HepG2 (cell line): ENCODE measurements around the gene GNAI2. TPM values are rescaled to one million over a fixed set of nuclear protein-coding genes. Genes with fewer than 3 reads are reported as not detected.

ENCODE experiments used
- GABPB1 ChIP-seq: IDR thresholded peaks from 2 replicates; pipeline ENCODE4 v1.6.1; 2016; ENCODE audit warnings: mild to moderate bottlenecking, missing genetic modification reagents, moderate library complexity, missing compliant biosample characterization
- GZF1 ChIP-seq: sonication (generic); formaldehyde crosslinking; IDR thresholded peaks from 2 replicates; pipeline ENCODE4 v1.5.1; 2020; ENCODE audit warnings: mild to moderate bottlenecking, missing genetic modification reagents
- HNRNPK ChIP-seq: fragments of 200-400 bp; formaldehyde crosslinking; IDR thresholded peaks from 2 replicates; pipeline ENCODE4 v1.6.1; 2018; ENCODE audit warnings: low read length, low read depth, moderate library complexity, mild to moderate bottlenecking; ENCODE audit not compliant: poor library complexity, severe bottlenecking
- MED8 ChIP-seq: sonication (generic); formaldehyde crosslinking; IDR thresholded peaks from 2 replicates; pipeline ENCODE4 v1.8.1; 2023; ENCODE audit warnings: mild to moderate bottlenecking, missing genetic modification reagents; ENCODE audit not compliant: insufficient replicate concordance
- MTF2 ChIP-seq: sonication (generic); formaldehyde crosslinking; IDR thresholded peaks from 2 replicates; pipeline ENCODE4 v1.5.0; 2020; ENCODE audit warnings: missing genetic modification reagents, borderline replicate concordance
- PHB2 ChIP-seq: fragments of 450-650 bp; IDR thresholded peaks from 2 replicates; pipeline ENCODE4 v1.6.1; 2018; ENCODE audit not compliant: partially characterized antibody
- U2AF2 ChIP-seq: fragments of 200-400 bp; formaldehyde crosslinking; IDR thresholded peaks from 2 replicates; pipeline ENCODE4 v1.6.1; 2017; ENCODE audit warnings: low read depth, mild to moderate bottlenecking, low read length
- ZNF18 ChIP-seq: sonication (generic); formaldehyde crosslinking; IDR thresholded peaks from 2 replicates; pipeline ENCODE4 v1.8.0; 2022; ENCODE audit warnings: mild to moderate bottlenecking, missing genetic modification reagents; ENCODE audit not compliant: insufficient replicate concordance
- ZNF225 ChIP-seq: sonication (generic); formaldehyde crosslinking; IDR thresholded peaks from 2 replicates; pipeline ENCODE4 v1.4.0; 2020; ENCODE audit warnings: mild to moderate bottlenecking, missing genetic modification reagents
- ZNF431 ChIP-seq: sonication (generic); formaldehyde crosslinking; IDR thresholded peaks from 2 replicates; pipeline ENCODE4 v1.9.0; 2022; ENCODE audit warnings: missing genetic modification reagents, low read depth, mild to moderate bottlenecking, borderline replicate concordance
- ZNF569 ChIP-seq: sonication (generic); formaldehyde crosslinking; IDR thresholded peaks from 2 replicates; pipeline ENCODE4 v1.5.0; 2020; ENCODE audit warnings: mild to moderate bottlenecking, missing genetic modification reagents, moderate library complexity, borderline replicate concordance
- polyA plus RNA-seq, 8 experiments: library from polyadenylated mRNA; depleted of rRNA in 3 of 8; stranded (reverse) in 7 of 8; unstranded in 1 of 8; fragments of >200 nt; fragmentation: Illumina TruSeq in 4 of 8; extraction: Trizol in 4 of 8; gene quantifications; 2 replicates each; pipeline versions ENCODE4 v1.2.1 to v1.2.3, GENCODE V29; 2011 to 2016; ENCODE audit warnings: low read depth in 4 of 8, missing spikeins in 1 of 8, mixed read lengths in 1 of 8; ENCODE audit not compliant: insufficient read depth in 1 of 8
- total RNA-seq, 5 experiments: library from RNA; depleted of rRNA; stranded (reverse); fragments of >200 nt; fragmentation: Illumina TruSeq; extraction: Trizol; gene quantifications; 2 replicates each; pipeline ENCODE4 v1.2.3, GENCODE V29; 2016; ENCODE audit warnings: low read depth in 1 of 5
- TF ChIP-seq, protein P1 (sequence below): sonication (generic); formaldehyde crosslinking; IDR thresholded peaks from 2 replicates; pipeline ENCODE4 v1.5.0; 2020; ENCODE audit warnings: mild to moderate bottlenecking, missing genetic modification reagents
- TF ChIP-seq, protein P2 (sequence below): sonication (generic); formaldehyde crosslinking; IDR thresholded peaks from 2 replicates; pipeline ENCODE4 v1.4.0; 2020; ENCODE audit warnings: low read depth, mild to moderate bottlenecking, missing genetic modification reagents
- TF ChIP-seq, protein P3 (sequence below): sonication (generic); formaldehyde crosslinking; IDR thresholded peaks from 2 replicates; pipeline ENCODE4 v1.4.0; 2020; ENCODE audit warnings: mild to moderate bottlenecking, missing genetic modification reagents
- TF ChIP-seq, protein P4 (sequence below): sonication (generic); formaldehyde crosslinking; IDR thresholded peaks from 2 replicates; pipeline ENCODE4 v1.4.0; 2020; ENCODE audit warnings: mild to moderate bottlenecking, low read depth, missing genetic modification reagents

GNAI2 gene
- total and polyA plus RNA-seq, 2 of the 13 experiments (the other 11 are each of a cell fraction or from before 2014, with no cell fraction given), result 51.1 to 66.2 TPM

DNA sequence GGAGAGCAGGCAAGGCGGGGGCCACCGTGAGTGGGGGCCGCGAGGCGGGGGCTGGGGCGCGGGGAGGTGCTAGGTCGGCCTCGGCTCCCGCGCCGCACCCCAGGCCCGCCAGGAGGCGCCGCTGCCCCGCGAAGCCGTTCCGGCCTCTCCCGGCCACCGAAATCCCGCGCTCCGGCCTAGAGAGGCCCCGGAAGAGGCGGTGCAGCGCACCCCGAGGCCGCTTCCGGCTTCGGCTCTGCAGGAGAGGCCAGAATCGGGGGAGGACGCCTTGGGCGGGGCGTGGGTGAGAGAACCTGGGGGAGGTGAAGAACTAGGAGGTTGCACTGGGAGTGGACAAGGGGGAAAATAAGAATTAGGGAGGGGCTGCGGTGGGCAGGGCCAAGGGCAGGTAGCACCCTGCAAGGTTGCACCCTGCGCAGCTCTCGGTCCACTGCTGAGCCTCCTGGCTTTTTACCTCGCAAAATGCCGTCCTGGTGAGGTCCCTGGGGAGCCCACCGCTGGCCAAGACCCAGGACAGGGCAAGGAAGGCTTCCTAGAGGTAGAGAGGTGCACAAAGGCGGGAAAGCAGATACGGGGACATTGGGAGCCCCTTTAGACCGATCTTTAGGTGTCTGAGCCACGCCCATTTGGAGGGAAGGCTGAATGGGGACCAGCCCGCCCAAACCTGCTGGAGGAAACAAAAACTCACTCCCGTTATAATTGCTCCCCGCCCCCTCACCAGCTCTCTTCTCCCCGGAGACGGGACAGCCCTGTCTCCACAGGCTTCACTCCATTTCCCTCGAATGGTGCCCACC lies 8.4 kb upstream of the GNAI2 start (continued):
- TF ChIP-seq ZNF18 (CRISPR knock-in tag) (peak; percentile 29), U2AF2 (no peak), GZF1 (CRISPR knock-in tag) (0 out of 2 replicates have a peak, but pooled peaks have one; percentile 29), MTF2 (CRISPR knock-in tag) (0 out of 2 replicates have a peak, but pooled peaks have one; percentile 45), GABPB1 (peak; percentile 96), HNRNPK (peak; percentile 95), ZNF569 (no peak), ZNF431 (CRISPR knock-in tag) (0 out of 2 replicates have a peak, but pooled peaks have one; percentile 21), PHB2 (no peak), MED8 (CRISPR knock-in tag) (no peak), ZNF225 (0 out of 2 replicates have a peak, but pooled peaks have one; percentile 47)
- TF ChIP-seq, protein P1, sequence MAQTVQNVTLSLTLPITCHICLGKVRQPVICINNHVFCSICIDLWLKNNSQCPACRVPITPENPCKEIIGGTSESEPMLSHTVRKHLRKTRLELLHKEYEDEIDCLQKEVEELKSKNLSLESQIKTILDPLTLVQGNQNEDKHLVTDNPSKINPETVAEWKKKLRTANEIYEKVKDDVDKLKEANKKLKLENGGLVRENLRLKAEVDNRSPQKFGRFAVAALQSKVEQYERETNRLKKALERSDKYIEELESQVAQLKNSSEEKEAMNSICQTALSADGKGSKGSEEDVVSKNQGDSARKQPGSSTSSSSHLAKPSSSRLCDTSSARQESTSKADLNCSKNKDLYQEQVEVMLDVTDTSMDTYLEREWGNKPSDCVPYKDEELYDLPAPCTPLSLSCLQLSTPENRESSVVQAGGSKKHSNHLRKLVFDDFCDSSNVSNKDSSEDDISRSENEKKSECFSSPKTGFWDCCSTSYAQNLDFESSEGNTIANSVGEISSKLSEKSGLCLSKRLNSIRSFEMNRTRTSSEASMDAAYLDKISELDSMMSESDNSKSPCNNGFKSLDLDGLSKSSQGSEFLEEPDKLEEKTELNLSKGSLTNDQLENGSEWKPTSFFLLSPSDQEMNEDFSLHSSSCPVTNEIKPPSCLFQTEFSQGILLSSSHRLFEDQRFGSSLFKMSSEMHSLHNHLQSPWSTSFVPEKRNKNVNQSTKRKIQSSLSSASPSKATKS (CRISPR knock-in tag), result no peak
- TF ChIP-seq, protein P2, sequence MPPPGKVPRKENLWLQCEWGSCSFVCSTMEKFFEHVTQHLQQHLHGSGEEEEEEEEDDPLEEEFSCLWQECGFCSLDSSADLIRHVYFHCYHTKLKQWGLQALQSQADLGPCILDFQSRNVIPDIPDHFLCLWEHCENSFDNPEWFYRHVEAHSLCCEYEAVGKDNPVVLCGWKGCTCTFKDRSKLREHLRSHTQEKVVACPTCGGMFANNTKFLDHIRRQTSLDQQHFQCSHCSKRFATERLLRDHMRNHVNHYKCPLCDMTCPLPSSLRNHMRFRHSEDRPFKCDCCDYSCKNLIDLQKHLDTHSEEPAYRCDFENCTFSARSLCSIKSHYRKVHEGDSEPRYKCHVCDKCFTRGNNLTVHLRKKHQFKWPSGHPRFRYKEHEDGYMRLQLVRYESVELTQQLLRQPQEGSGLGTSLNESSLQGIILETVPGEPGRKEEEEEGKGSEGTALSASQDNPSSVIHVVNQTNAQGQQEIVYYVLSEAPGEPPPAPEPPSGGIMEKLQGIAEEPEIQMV (CRISPR knock-in tag), result no peak
- TF ChIP-seq, protein P3, sequence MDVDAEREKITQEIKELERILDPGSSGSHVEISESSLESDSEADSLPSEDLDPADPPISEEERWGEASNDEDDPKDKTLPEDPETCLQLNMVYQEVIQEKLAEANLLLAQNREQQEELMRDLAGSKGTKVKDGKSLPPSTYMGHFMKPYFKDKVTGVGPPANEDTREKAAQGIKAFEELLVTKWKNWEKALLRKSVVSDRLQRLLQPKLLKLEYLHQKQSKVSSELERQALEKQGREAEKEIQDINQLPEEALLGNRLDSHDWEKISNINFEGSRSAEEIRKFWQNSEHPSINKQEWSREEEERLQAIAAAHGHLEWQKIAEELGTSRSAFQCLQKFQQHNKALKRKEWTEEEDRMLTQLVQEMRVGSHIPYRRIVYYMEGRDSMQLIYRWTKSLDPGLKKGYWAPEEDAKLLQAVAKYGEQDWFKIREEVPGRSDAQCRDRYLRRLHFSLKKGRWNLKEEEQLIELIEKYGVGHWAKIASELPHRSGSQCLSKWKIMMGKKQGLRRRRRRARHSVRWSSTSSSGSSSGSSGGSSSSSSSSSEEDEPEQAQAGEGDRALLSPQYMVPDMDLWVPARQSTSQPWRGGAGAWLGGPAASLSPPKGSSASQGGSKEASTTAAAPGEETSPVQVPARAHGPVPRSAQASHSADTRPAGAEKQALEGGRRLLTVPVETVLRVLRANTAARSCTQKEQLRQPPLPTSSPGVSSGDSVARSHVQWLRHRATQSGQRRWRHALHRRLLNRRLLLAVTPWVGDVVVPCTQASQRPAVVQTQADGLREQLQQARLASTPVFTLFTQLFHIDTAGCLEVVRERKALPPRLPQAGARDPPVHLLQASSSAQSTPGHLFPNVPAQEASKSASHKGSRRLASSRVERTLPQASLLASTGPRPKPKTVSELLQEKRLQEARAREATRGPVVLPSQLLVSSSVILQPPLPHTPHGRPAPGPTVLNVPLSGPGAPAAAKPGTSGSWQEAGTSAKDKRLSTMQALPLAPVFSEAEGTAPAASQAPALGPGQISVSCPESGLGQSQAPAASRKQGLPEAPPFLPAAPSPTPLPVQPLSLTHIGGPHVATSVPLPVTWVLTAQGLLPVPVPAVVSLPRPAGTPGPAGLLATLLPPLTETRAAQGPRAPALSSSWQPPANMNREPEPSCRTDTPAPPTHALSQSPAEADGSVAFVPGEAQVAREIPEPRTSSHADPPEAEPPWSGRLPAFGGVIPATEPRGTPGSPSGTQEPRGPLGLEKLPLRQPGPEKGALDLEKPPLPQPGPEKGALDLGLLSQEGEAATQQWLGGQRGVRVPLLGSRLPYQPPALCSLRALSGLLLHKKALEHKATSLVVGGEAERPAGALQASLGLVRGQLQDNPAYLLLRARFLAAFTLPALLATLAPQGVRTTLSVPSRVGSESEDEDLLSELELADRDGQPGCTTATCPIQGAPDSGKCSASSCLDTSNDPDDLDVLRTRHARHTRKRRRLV (CRISPR knock-in tag), result no peak
- TF ChIP-seq, protein P4, sequence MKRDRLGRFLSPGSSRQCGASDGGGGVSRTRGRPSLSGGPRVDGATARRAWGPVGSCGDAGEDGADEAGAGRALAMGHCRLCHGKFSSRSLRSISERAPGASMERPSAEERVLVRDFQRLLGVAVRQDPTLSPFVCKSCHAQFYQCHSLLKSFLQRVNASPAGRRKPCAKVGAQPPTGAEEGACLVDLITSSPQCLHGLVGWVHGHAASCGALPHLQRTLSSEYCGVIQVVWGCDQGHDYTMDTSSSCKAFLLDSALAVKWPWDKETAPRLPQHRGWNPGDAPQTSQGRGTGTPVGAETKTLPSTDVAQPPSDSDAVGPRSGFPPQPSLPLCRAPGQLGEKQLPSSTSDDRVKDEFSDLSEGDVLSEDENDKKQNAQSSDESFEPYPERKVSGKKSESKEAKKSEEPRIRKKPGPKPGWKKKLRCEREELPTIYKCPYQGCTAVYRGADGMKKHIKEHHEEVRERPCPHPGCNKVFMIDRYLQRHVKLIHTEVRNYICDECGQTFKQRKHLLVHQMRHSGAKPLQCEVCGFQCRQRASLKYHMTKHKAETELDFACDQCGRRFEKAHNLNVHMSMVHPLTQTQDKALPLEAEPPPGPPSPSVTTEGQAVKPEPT (CRISPR knock-in tag), result no peak
